HepG2 (cell line): ENCODE data around the gene MTHFR. TPM values are rescaled to one million over a fixed set of nuclear protein-coding genes. Genes with fewer than 3 reads are reported as not detected.

Experiments
- ARNTL ChIP-seq: sonication (generic); formaldehyde crosslinking; IDR thresholded peaks from 2 replicates; pipeline ENCODE4 v1.4.0; 2020; ENCODE audit warnings: mild to moderate bottlenecking, missing genetic modification reagents
- BRD4 ChIP-seq: sonication (generic); formaldehyde crosslinking; IDR thresholded peaks from 2 replicates; pipeline ENCODE4 v1.4.0; 2020; ENCODE audit warnings: missing genetic modification reagents
- KDM6A ChIP-seq: IDR thresholded peaks from 2 replicates; pipeline ENCODE4 v1.6.1; 2016; ENCODE audit warnings: low read depth
- RBM22 ChIP-seq: fragments of 200-400 bp; formaldehyde crosslinking; optimal IDR thresholded peaks from 2 replicates; pipeline ENCODE3; 2017; ENCODE audit warnings: mild to moderate bottlenecking, low read length, moderate library complexity
- SRY ChIP-seq: sonication (generic); formaldehyde crosslinking; IDR thresholded peaks from 2 replicates; pipeline ENCODE4 v1.8.0; 2022; ENCODE audit warnings: mild to moderate bottlenecking, missing genetic modification reagents
- ZBTB1 ChIP-seq: sonication (generic); formaldehyde crosslinking; IDR thresholded peaks from 2 replicates; pipeline ENCODE4 v1.4.0; 2020; ENCODE audit warnings: missing genetic modification reagents, borderline replicate concordance
- ZNF124 ChIP-seq: sonication (generic); formaldehyde crosslinking; IDR thresholded peaks from 2 replicates; pipeline ENCODE4 v1.4.0; 2020; ENCODE audit warnings: missing genetic modification reagents
- ZNF350 ChIP-seq: sonication (generic); formaldehyde crosslinking; IDR thresholded peaks from 2 replicates; pipeline ENCODE4 v1.4.0; 2020; ENCODE audit warnings: mild to moderate bottlenecking, low read depth, missing genetic modification reagents, borderline replicate concordance
- ZNF432 ChIP-seq: sonication (generic); formaldehyde crosslinking; IDR thresholded peaks from 2 replicates; pipeline ENCODE4 v1.5.0; 2020; ENCODE audit warnings: missing genetic modification reagents, mild to moderate bottlenecking, borderline replicate concordance
- ZNF446 ChIP-seq: sonication (generic); formaldehyde crosslinking; IDR thresholded peaks from 2 replicates; pipeline ENCODE4 v1.5.0; 2020; ENCODE audit warnings: mild to moderate bottlenecking, missing genetic modification reagents
- polyA plus RNA-seq, 8 experiments: library from polyadenylated mRNA; depleted of rRNA in 3 of 8; stranded (reverse) in 7 of 8; unstranded in 1 of 8; fragments of >200 nt; fragmentation: Illumina TruSeq in 4 of 8; extraction: Trizol in 4 of 8; gene quantifications; 2 replicates each; pipeline versions ENCODE4 v1.2.1 to v1.2.3, GENCODE V29; 2011 to 2016; ENCODE audit warnings: low read depth in 4 of 8, missing spikeins in 1 of 8, mixed read lengths in 1 of 8; ENCODE audit not compliant: insufficient read depth in 1 of 8
- total RNA-seq, 5 experiments: library from RNA; depleted of rRNA; stranded (reverse); fragments of >200 nt; fragmentation: Illumina TruSeq; extraction: Trizol; gene quantifications; 2 replicates each; pipeline ENCODE4 v1.2.3, GENCODE V29; 2016; ENCODE audit warnings: low read depth in 1 of 5
- TF ChIP-seq, protein P1 (sequence below): sonication (generic); formaldehyde crosslinking; IDR thresholded peaks from 2 replicates; pipeline ENCODE4 v1.4.0; 2020; ENCODE audit warnings: missing genetic modification reagents, borderline replicate concordance
- TF ChIP-seq, protein P2 (sequence below): sonication (generic); IDR thresholded peaks from 2 replicates; pipeline ENCODE4 v1.6.1; 2016; ENCODE audit warnings: low read depth, borderline replicate concordance
- TF ChIP-seq, protein P3 (sequence below): sonication (generic); formaldehyde crosslinking; IDR thresholded peaks from 2 replicates; pipeline ENCODE4 v1.8.1; 2023; ENCODE audit warnings: mild to moderate bottlenecking, missing genetic modification reagents
- TF ChIP-seq, protein P4 (sequence below): sonication (generic); formaldehyde crosslinking; IDR thresholded peaks from 2 replicates; pipeline ENCODE4 v1.8.0; 2022; ENCODE audit warnings: low read depth, missing genetic modification reagents
- TF ChIP-seq, protein P5 (sequence below), 2 experiments: IDR thresholded peaks; 2 replicates each; pipeline ENCODE4 v1.6.1; 2011 to 2012; ENCODE audit warnings: low read length in 2 of 2, borderline replicate concordance in 1 of 2, low read depth in 1 of 2, mild to moderate bottlenecking in 1 of 2, moderate library complexity in 1 of 2

The MTHFR gene
- total and polyA plus RNA-seq, 2 of the 13 experiments (the other 11 are each of a cell fraction or from before 2014, with no cell fraction given): 3.8 to 8.2 TPM

DNA sequence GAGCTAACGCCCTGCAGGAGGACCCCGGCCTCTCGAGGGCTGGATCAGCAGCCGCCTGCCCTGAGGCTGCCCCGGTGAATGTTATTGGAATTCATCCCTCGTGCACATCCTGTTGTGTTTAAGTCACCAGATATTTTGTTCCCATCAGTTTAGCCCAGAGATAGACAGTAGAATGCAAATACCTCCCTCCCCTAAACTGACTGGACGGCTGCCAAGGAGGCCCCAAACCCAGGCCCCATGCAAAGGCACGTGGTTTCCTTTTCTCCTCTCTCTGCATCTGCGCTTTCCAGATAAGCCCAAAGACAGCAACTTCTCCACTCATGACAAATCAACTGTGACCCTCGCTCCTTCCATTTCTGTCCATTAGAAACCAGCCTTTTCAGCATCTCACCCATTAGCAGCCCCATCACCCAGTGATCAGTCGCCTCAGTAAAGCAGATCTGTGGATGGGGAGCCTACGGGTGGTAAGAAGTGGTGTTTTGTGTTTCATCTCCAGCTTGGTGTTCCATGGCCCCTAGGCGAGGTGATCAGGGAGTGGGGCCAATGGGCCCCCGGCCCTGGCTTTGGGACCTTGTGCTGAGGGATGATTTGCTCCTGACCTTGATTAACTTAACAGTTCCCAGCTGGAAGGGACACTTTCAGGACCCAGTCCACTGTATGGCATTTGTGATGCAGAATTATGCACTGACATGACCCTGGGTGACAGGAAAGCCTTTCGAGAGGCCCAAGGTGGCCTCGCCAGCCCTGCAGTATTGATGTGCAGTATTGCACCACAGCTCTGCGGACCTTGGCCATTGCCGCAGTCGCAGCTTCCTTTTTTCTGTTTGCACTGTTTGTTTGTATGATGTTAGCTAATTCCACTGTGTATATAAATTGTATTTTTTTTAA, 36.6 kb upstream of the MTHFR start (continued):
- TF ChIP-seq, protein P1, sequence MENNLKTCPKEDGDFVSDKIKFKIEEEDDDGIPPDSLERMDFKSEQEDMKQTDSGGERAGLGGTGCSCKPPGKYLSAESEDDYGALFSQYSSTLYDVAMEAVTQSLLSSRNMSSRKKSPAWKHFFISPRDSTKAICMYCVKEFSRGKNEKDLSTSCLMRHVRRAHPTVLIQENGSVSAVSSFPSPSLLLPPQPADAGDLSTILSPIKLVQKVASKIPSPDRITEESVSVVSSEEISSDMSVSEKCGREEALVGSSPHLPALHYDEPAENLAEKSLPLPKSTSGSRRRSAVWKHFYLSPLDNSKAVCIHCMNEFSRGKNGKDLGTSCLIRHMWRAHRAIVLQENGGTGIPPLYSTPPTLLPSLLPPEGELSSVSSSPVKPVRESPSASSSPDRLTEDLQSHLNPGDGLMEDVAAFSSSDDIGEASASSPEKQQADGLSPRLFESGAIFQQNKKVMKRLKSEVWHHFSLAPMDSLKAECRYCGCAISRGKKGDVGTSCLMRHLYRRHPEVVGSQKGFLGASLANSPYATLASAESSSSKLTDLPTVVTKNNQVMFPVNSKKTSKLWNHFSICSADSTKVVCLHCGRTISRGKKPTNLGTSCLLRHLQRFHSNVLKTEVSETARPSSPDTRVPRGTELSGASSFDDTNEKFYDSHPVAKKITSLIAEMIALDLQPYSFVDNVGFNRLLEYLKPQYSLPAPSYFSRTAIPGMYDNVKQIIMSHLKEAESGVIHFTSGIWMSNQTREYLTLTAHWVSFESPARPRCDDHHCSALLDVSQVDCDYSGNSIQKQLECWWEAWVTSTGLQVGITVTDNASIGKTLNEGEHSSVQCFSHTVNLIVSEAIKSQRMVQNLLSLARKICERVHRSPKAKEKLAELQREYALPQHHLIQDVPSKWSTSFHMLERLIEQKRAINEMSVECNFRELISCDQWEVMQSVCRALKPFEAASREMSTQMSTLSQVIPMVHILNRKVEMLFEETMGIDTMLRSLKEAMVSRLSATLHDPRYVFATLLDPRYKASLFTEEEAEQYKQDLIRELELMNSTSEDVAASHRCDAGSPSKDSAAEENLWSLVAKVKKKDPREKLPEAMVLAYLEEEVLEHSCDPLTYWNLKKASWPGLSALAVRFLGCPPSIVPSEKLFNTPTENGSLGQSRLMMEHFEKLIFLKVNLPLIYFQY: peak; percentile 43; the same call in 1 of the 2 replicates
- TF ChIP-seq, protein P2, sequence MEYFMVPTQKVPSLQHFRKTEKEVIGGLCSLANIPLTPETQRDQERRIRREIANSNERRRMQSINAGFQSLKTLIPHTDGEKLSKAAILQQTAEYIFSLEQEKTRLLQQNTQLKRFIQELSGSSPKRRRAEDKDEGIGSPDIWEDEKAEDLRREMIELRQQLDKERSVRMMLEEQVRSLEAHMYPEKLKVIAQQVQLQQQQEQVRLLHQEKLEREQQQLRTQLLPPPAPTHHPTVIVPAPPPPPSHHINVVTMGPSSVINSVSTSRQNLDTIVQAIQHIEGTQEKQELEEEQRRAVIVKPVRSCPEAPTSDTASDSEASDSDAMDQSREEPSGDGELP: peak; percentile 85
- TF ChIP-seq ARNTL (CRISPR knock-in tag) (peak; percentile 86), RBM22 (peak; percentile 68), ZNF350 (peak; percentile 84), KDM6A (peak; percentile 99), SRY (CRISPR knock-in tag) (0 out of 2 replicates have a peak, but pooled peaks have one; percentile 43), ZNF446 (0 out of 2 replicates have a peak, but pooled peaks have one; percentile 10), ZBTB1 (no peak), ZNF432 (CRISPR knock-in tag) (no peak), ZNF124 (CRISPR knock-in tag) (peak; percentile 92; the same call in 1 of the 2 replicates), BRD4 (0 out of 2 replicates have a peak, but pooled peaks have one; percentile 56)
- TF ChIP-seq, protein P3, sequence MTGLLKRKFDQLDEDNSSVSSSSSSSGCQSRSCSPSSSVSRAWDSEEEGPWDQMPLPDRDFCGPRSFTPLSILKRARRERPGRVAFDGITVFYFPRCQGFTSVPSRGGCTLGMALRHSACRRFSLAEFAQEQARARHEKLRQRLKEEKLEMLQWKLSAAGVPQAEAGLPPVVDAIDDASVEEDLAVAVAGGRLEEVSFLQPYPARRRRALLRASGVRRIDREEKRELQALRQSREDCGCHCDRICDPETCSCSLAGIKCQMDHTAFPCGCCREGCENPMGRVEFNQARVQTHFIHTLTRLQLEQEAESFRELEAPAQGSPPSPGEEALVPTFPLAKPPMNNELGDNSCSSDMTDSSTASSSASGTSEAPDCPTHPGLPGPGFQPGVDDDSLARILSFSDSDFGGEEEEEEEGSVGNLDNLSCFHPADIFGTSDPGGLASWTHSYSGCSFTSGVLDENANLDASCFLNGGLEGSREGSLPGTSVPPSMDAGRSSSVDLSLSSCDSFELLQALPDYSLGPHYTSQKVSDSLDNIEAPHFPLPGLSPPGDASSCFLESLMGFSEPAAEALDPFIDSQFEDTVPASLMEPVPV (CRISPR knock-in tag): no peak; the same call in 1 of the 2 replicates
- TF ChIP-seq, protein P4, sequence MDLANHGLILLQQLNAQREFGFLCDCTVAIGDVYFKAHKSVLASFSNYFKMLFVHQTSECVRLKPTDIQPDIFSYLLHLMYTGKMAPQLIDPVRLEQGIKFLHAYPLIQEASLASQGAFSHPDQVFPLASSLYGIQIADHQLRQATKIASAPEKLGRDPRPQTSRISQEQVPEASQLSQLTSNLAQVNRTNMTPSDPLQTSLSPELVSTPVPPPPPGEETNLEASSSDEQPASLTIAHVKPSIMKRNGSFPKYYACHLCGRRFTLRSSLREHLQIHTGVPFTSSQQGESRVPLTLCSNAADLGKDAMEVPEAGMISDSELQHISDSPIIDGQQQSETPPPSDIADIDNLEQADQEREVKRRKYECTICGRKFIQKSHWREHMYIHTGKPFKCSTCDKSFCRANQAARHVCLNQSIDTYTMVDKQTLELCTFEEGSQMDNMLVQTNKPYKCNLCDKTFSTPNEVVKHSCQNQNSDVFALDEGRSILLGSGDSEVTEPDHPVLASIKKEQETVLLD (CRISPR knock-in tag): 0 out of 2 replicates have a peak, but pooled peaks have one; percentile 54
- TF ChIP-seq, protein P5, sequence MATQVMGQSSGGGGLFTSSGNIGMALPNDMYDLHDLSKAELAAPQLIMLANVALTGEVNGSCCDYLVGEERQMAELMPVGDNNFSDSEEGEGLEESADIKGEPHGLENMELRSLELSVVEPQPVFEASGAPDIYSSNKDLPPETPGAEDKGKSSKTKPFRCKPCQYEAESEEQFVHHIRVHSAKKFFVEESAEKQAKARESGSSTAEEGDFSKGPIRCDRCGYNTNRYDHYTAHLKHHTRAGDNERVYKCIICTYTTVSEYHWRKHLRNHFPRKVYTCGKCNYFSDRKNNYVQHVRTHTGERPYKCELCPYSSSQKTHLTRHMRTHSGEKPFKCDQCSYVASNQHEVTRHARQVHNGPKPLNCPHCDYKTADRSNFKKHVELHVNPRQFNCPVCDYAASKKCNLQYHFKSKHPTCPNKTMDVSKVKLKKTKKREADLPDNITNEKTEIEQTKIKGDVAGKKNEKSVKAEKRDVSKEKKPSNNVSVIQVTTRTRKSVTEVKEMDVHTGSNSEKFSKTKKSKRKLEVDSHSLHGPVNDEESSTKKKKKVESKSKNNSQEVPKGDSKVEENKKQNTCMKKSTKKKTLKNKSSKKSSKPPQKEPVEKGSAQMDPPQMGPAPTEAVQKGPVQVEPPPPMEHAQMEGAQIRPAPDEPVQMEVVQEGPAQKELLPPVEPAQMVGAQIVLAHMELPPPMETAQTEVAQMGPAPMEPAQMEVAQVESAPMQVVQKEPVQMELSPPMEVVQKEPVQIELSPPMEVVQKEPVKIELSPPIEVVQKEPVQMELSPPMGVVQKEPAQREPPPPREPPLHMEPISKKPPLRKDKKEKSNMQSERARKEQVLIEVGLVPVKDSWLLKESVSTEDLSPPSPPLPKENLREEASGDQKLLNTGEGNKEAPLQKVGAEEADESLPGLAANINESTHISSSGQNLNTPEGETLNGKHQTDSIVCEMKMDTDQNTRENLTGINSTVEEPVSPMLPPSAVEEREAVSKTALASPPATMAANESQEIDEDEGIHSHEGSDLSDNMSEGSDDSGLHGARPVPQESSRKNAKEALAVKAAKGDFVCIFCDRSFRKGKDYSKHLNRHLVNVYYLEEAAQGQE (IDR thresholded peaks at IDR 0.05; ENCODE audit: borderline replicate concordance in 1 of 2, low read depth in 1 of 2, low read length in 2 of 2): peak in 1 of 2 experiments; percentile 74; a peak in 3 of 4 replicates
